Erythroblast (primary cell): ENCODE data around the gene PC.

Source experiments
- GATA1 ChIP-seq: IDR thresholded peaks from 2 replicates; pipeline ENCODE4 v1.6.1; 2011; ENCODE audit warnings: low read depth, mild to moderate bottlenecking, control low read depth, low read length, moderate library complexity
- POLR2A ChIP-seq: IDR thresholded peaks from 2 replicates; pipeline ENCODE4 v1.6.1; 2011; ENCODE audit warnings: mild to moderate bottlenecking, low read length

- TF ChIP-seq POLR2A, result no peak
- TF ChIP-seq GATA1, result no peak
Measured at GRCh38 chr11:66834943-66835342, 123.2 kb downstream of the PC start.
